ENCODE measurements around the gene GOLGA8O. TPM values are rescaled to one million over a fixed set of nuclear protein-coding genes. Genes with fewer than 3 reads are reported as not detected.
"Not testable (repeated sequence)": the region's sequence is repeated elsewhere in the genome, so short reads cannot be mapped to it uniquely, and the experiment has no call there.

Gene GOLGA8O
- polyA plus RNA-seq (2012; ENCODE audit: low read depth, missing spikeins) = not detected

DNA sequence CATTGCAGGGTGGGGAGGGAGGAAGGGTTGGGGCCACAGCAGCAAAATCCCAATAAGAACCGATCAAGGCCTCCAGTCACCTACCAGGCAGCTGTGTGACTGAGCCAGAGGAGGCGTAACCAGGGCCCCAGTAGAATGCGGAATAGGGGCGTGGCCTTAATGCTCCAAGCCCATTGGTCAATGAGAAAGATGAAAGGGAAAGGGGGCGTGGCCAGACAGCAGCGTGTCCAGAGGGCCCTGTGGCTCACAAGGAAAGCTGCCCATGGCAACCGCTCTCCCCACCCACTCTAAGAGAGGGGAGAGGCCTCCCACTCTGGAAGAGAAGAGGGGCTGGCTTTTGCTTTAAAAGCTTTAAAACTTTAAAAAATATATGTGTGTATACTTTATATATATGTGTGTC, at the start of gene GOLGA8O:
Gene GOLGA8O (minus strand): TSS at position 101 of the 400 bp plus-strand sequence. CDS start 98 bp downstream, at position 3.
- not testable (repeated sequence) for DNase-seq (ENCODE audit: insufficient read length, low spot score); FAIRE-seq

- DNase-seq (ENCODE audit: insufficient read length, low spot score); FAIRE-seq: not testable (repeated sequence)
Observed at GRCh38 chr15:32504152-32504811, 48.8 kb upstream of the GOLGA8O start.

- FAIRE-seq; DNase-seq (ENCODE audit: insufficient read length, low spot score): not testable (repeated sequence)
Observed at GRCh38 chr15:32502946-32503345, 47.5 kb upstream of the GOLGA8O start.

DNA sequence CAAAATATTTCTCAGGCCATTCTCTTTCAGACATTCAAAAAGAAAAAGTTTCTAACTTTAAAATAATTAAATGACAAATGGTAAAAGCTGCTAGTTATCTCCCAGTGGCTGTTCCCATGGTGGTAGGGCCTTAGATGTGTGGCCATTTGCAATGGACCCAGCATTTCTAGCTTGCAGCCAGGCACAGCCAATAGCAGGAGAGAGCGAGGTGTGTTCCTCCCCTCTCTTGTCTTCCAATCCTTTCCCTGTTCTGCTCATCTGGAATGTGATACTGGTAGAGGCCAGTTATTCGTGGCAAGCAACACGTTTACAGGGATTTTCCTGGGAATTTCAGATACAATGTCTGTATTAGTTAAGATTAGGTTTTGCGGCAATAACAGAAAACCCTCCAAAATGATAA, 37.3 kb upstream of the GOLGA8O start:
- DNase-seq (ENCODE audit: insufficient read length, low spot score); FAIRE-seq: not testable (repeated sequence)

GRCh38 chr15:32486474-32486873, 31.0 kb upstream of the GOLGA8O start:
- FAIRE-seq; DNase-seq (ENCODE audit: insufficient read length, low spot score): not testable (repeated sequence)

DNA sequence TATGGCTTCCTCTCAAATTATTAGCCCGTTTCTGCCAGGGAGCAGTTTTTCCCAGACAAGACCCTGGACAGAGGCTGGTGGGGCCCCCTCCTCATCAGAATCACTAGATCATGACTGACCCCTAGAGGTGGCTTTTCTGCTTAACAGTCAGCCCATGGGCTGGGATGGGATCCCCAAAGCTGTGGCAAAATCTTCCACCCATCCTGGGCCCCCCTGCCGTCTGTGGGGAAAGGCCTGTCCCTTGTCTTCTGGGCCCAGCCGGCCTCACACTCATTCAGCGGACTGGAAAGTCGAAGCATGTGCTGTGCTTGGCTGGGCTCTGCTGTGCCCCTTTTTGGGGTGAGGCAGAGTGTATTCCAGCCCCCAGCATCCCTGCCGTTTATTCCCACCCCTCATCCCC, 27.9 kb upstream of the GOLGA8O start:
- not testable (repeated sequence) for FAIRE-seq; DNase-seq (ENCODE audit: insufficient read length, low spot score)

DNA sequence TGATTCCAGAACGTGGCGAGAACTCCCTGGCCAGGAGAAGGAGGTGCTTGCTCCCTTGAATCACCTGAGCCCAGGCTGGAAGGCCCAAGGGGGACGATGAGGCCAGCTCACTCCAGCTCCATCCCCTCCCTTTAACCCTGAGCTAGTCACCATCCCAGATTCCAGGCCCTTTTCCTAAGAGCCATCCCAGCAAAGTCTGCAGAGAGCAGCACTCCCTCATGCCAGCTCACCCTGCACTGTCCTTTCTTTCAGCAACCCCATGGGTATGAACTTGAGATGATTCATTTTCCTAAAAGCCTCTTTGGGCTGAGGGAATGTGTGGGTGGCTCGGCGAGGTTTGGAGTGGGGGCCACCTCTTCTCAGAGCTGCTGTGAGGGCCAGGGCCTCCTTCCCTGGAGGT, 26.2 kb upstream of the GOLGA8O start:
- not testable (repeated sequence) for FAIRE-seq; DNase-seq (ENCODE audit: insufficient read length, low spot score)

GRCh38 chr15:32468076-32468475, 12.6 kb upstream of the GOLGA8O start:
- DNase-seq (ENCODE audit: insufficient read length, low spot score); FAIRE-seq: not testable (repeated sequence)

GRCh38 chr15:32440445-32440977, 14.9 kb downstream of the GOLGA8O start:
- DNase-seq (ENCODE audit: insufficient read length, low spot score); FAIRE-seq: not testable (repeated sequence)

DNA sequence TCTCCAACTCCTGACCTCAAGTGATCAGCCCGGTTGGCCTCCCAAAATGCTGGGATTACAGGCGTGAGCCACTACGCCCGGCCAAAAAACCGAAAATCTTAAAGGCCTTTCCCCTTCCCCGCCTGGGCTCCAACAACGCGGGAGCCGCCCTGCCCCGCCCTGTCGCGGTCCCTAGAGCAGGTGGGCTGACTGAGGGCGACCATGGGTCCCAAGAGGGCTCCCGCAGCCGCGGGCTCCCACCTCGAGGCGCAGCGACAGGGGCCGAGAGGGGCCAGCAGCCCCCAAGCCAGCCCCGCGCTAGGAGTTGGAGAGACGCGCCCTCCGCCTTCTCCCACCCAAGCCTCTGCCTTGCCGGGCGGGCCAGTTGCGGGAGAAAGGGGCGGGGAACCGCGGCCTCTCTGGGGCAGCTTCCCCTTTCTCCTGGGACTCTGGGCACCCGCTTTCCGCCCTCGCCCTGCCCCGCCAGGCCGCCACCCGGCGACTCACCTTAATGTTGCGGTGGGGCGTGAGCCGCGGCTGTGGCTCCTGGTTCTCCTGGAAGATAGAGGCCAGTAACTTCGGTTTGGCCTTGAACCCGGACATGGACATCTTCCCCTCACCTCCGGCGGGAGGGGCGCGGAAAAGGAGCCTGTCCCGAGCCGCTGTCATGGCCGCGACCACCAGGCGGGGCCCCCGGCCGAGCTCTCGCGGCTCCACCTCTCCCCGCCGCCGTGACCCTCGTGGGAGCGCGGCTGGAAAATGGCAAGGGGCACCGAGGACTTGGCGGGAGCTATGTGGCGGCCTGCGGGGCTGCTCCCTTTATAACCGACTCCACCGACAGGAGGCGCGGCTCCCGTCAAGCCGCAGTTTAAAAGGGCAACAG, 21.1 kb downstream of the GOLGA8O start:
- not testable (repeated sequence) for FAIRE-seq; DNase-seq (ENCODE audit: insufficient read length, low spot score)

DNA sequence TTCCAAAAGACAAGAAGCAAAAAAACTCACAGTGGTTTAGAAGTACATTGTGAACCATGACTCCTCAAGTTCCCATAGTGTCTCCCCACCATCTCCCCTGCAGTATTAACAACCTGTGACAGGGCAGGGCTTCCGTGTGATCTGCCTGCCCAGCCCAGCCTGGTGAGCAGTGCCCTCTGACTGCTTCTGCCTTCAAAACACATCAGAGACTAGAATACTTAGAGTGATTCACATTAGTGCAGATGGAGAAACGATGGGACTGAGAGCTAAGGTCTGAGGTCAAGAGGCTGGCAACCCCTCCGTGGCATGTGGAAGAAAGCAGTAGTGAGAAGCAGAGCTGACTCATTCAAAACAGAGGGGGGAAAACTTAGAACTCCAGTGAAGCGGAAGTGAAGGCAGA, 27.8 kb downstream of the GOLGA8O start:
- DNase-seq (ENCODE audit: insufficient read length, low spot score); FAIRE-seq: not testable (repeated sequence)

DNA sequence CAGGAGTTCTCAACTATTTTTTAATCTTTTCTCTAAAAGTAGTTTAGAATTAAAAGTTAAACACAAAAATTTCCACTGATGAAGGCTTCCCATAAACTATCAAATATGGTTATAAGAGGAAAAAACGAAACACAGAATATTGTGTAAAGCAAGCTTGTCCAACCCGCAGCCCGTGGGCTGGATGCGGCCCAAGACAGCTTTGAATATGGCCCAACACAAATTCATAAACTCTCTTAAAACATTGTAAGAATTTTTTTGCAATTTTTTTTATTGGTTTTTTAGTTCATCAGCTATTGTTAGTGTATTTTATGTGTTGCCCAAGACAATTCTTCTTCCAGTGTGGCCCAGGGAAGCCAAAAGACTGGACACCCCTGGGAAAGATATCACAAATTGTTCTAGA, 28.9 kb downstream of the GOLGA8O start:
- not testable (repeated sequence) for DNase-seq (ENCODE audit: insufficient read length, low spot score); FAIRE-seq

- not testable (repeated sequence) for FAIRE-seq; DNase-seq (ENCODE audit: insufficient read length, low spot score)
Observed at GRCh38 chr15:32407903-32408302, 47.5 kb downstream of the GOLGA8O start.

DNA sequence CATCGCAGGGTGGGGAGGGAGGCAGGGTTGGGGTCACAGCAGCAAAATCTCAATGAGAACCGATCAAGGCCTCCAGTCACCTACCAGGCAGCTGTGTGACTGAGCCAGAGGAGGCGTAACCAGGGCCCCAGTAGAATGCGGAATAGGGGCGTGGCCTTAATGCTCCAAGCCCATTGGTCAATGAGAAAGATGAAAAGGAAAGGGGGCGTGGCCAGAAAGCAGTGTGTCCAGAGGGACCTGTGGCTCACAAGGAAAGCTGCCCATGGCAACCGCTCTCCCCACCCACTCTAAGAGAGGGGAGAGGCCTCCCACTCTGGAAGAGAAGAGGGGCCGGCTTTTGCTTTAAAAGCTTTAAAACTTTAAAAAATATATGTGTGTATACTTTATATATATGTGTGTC, 52.2 kb downstream of the GOLGA8O start, which contains the start of gene GOLGA8K:
Gene GOLGA8K (minus strand): TSS at position 101 of the 400 bp plus-strand sequence. CDS start 98 bp downstream, at position 3.
- FAIRE-seq; DNase-seq (ENCODE audit: insufficient read length, low spot score): not testable (repeated sequence)

DNA sequence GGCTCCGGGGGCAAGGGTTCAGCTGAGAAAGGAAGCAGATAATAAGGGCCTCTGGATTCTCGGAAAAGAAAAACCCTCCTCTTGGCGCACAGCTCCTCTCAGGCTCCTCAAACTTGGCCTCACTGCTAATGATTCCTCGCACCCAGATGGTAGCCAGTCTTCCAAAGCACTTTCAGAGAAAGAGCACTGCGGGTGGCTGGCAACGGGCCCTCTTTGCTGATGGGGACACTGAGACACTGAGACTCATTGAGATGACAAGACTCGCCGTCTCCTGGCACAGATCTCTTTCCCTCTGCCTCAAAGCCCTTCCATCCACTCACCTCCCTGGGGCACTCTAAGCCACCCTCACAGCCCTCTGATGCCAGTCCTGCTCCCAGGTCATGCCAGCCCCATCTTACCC, 58.9 kb downstream of the GOLGA8O start:
- DNase-seq (ENCODE audit: insufficient read length, low spot score); FAIRE-seq: not testable (repeated sequence)
